Endodermal cell (in vitro differentiated cells): Measurements from ENCODE around the gene ALS2. TPM values are rescaled to one million over a fixed set of nuclear protein-coding genes. Genes with fewer than 3 reads are reported as not detected.
"Not testable (repeated sequence)": the region's sequence is repeated elsewhere in the genome, so short reads cannot be mapped to it uniquely, and the experiment has no call there.

Experiments
- DNase-seq: peaks from one replicate; pipeline ENCODE4 v3.0.0-alpha.2; 2017
- H3K27ac ChIP-seq: 2 replicates; pipeline ENCODE4 v1.5.1; 2013; ENCODE audit warnings: mild to moderate bottlenecking, low read depth, low read length, moderate library complexity
- H3K27me3 ChIP-seq: 2 replicates; pipeline ENCODE4 v1.6.1; 2013; ENCODE audit warnings: mild to moderate bottlenecking, low read length, moderate library complexity; ENCODE audit not compliant: insufficient read depth, control insufficient read depth, poor library complexity, severe bottlenecking
- H3K36me3 ChIP-seq: 2 replicates; pipeline ENCODE4 v1.7.0; 2013; ENCODE audit warnings: mild to moderate bottlenecking, low read length, moderate library complexity; ENCODE audit not compliant: control insufficient read depth, insufficient read depth
- H3K4me1 ChIP-seq: one replicate; pipeline ENCODE4 v1.7.0; 2013; ENCODE audit warnings: low read length; ENCODE audit not compliant: control insufficient read depth, insufficient read depth
- H3K4me3 ChIP-seq: 2 replicates; pipeline ENCODE4 v1.5.1; 2013; ENCODE audit warnings: mild to moderate bottlenecking, low read length, moderate library complexity
- H3K9ac ChIP-seq: 2 replicates; pipeline ENCODE4 v1.6.1; 2013; ENCODE audit warnings: mild to moderate bottlenecking, low read length, moderate library complexity; ENCODE audit not compliant: poor library complexity, severe bottlenecking; ENCODE audit errors: extremely low read depth
- H3K9me3 ChIP-seq: 2 replicates; pipeline ENCODE4 v1.6.1; 2013; ENCODE audit warnings: mild to moderate bottlenecking, low read length, moderate library complexity; ENCODE audit not compliant: control insufficient read depth
- H3K27ac Mint-ChIP-seq: 2 replicates; pipeline ENCODE4 v1.8.0; 2020; ENCODE audit warnings: mixed read lengths
- H3K27me3 Mint-ChIP-seq: 2 replicates; pipeline ENCODE4 v1.8.0; 2021; ENCODE audit warnings: mild to moderate bottlenecking, mixed read lengths; ENCODE audit not compliant: insufficient read depth
- H3K36me3 Mint-ChIP-seq: 2 replicates; pipeline ENCODE4 v1.8.0; 2020; ENCODE audit warnings: low read depth, mixed read lengths
- H3K4me1 Mint-ChIP-seq: 2 replicates; pipeline ENCODE4 v1.8.0; 2020; ENCODE audit warnings: mixed read lengths
- H3K4me3 Mint-ChIP-seq: 2 replicates; pipeline ENCODE4 v1.8.0; 2020; ENCODE audit warnings: mild to moderate bottlenecking, moderate library complexity, mixed read lengths
- H3K9me3 Mint-ChIP-seq: 2 replicates; pipeline ENCODE4 v1.8.0; 2020; ENCODE audit warnings: mild to moderate bottlenecking, mixed read lengths
- WGBS, 2 experiments: methylation state at CpG; one replicate each; pipeline versions ENCODE4 v1.1.5 to v1.1.7; 2013; ENCODE audit warnings: missing lambda C conversion rate in 2 of 2, mixed read lengths in 1 of 2; ENCODE audit not compliant: insufficient coverage in 1 of 2, insufficient read length in 1 of 2; 5-methylcytosine and 5-hydroxymethylcytosine counted together
- total RNA-seq, 2 donors: library from RNA; stranded (reverse); fragmentation: NEBNext Ultra II Directional in 1 of 2; extraction: Animal tissue kit (Norgen Biotek cat#: 25700) in 1 of 2; gene quantifications; 2 replicates in 1 of 2; 3 replicates in 1 of 2; pipeline ENCODE4 v1.2.1, GENCODE V29; 2021
- TF ChIP-seq, protein P1 (sequence below): fragments of 200-600 bp; sonication (generic); conservative IDR thresholded peaks from 2 replicates; pipeline ENCODE4 v1.5.0; 2021; ENCODE audit warnings: antibody characterized with exemption, mild to moderate bottlenecking

The ALS2 gene
- total RNA-seq, 2 donors from 2014 or later, result 56.6 to 58.5 TPM

DNA sequence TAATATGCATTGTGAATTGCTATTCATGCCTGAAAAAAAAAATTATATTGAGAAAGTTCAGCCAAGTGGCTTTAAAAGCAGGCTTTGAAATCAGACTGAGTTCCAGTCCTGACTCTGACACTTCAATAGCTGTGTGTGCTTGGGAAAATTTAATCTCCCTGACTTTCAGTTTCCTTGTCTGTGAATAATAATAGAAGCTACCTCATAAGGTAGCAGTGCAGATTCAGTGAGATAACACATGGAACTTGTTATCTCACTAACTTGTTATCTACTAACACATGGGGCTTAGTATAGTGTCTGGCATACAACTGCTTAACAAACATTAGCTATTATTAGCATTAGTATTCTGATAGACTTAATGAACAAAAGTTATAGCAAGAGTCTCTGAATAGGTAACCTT lies 14.9 kb downstream of the ALS2 start:
- Mint-ChIP-seq H3K27ac (no peak overlapping the region), H3K27me3 (no peaks in the 10 kb centered on the region), H3K36me3 (peaks cover 52% of the 10 kb centered on the region), H3K4me1 (peaks cover 1% of the 10 kb centered on the region), H3K4me3 (no peak overlapping the region), H3K9me3 (peaks cover 6% of the 10 kb centered on the region)
- no peaks in the 10 kb centered on the region for H3K27me3 ChIP-seq
- no peak overlapping the region for H3K4me3 ChIP-seq
- no peaks in the 10 kb centered on the region for H3K4me1 ChIP-seq
- H3K9me3 ChIP-seq, result peaks cover 5% of the 10 kb centered on the region
- H3K27ac ChIP-seq, result no peak overlapping the region
- TF ChIP-seq, protein P1, sequence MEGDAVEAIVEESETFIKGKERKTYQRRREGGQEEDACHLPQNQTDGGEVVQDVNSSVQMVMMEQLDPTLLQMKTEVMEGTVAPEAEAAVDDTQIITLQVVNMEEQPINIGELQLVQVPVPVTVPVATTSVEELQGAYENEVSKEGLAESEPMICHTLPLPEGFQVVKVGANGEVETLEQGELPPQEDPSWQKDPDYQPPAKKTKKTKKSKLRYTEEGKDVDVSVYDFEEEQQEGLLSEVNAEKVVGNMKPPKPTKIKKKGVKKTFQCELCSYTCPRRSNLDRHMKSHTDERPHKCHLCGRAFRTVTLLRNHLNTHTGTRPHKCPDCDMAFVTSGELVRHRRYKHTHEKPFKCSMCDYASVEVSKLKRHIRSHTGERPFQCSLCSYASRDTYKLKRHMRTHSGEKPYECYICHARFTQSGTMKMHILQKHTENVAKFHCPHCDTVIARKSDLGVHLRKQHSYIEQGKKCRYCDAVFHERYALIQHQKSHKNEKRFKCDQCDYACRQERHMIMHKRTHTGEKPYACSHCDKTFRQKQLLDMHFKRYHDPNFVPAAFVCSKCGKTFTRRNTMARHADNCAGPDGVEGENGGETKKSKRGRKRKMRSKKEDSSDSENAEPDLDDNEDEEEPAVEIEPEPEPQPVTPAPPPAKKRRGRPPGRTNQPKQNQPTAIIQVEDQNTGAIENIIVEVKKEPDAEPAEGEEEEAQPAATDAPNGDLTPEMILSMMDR, result no peak
- DNase-seq, result no peak
- H3K36me3 ChIP-seq, result peaks cover 57% of the 10 kb centered on the region
- H3K9ac ChIP-seq, result no peak overlapping the region

DNA sequence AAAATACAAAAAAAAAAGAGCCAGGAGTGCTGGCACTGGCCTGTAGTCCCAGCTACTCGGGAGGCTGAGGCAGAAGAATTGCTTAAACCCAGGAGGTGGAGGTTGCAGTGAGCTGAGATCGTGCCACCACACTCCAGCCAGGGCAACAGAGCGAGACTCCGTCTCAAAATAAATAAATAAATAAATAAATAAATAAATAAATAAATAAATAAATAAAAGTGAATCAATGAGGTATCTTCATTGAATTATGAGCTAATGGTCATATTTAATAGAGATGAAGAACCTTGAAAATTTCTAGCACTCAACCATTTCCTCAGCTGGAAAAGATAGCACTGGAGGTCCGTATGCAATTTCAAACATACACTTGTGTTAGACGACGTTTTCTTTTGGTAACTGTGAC lies 16.3 kb downstream of the ALS2 start:
- 96 to 100% methylated on average over 3 to 4 of the region's 7 CpGs for WGBS, 2 experiments
- not testable (repeated sequence) for H3K9ac ChIP-seq
- H3K36me3 ChIP-seq, result peaks cover 69% of the 10 kb centered on the region

GRCh38 chr2:201761101-201761500 lies 19.6 kb downstream of the ALS2 start:
- Histone ChIP-seq H3K9me3 (no peaks in the 10 kb centered on the region), H3K4me3 (no peak overlapping the region), H3K27me3 (no peaks in the 10 kb centered on the region), H3K27ac (no peak overlapping the region), H3K9ac (no peak overlapping the region), H3K4me1 (no peaks in the 10 kb centered on the region), H3K36me3 (peaks cover 80% of the 10 kb centered on the region)
- Mint-ChIP-seq H3K27ac (no peak overlapping the region), H3K36me3 (peaks cover 46% of the 10 kb centered on the region), H3K4me3 (no peak overlapping the region), H3K9me3 (no peaks in the 10 kb centered on the region), H3K27me3 (peaks cover 2% of the 10 kb centered on the region), H3K4me1 (peaks cover 6% of the 10 kb centered on the region)
- DNase-seq, result no peak
- WGBS, 2 experiments, result 91 to 95% methylated on average over 4 of the region's 4 CpGs
- TF ChIP-seq, protein P1, result no peak

More for the DNA sequence above, 16.3 kb downstream of the ALS2 start:
- not testable (repeated sequence) for H3K4me1 Mint-ChIP-seq, H3K9me3 ChIP-seq, DNase-seq, H3K4me3 Mint-ChIP-seq, H3K27me3 Mint-ChIP-seq, H3K4me3 ChIP-seq, H3K4me1 ChIP-seq, H3K27me3 ChIP-seq, H3K27ac Mint-ChIP-seq, H3K27ac ChIP-seq, H3K9me3 Mint-ChIP-seq
- peaks cover 49% of the 10 kb centered on the region for H3K36me3 Mint-ChIP-seq

- Histone ChIP-seq H3K27ac (no peak overlapping the region), H3K4me3 (no peak overlapping the region), H3K36me3 (peaks cover 81% of the 10 kb centered on the region), H3K9me3 (no peaks in the 10 kb centered on the region), H3K9ac (no peak overlapping the region), H3K27me3 (no peaks in the 10 kb centered on the region), H3K4me1 (peaks cover 2% of the 10 kb centered on the region)
- H3K36me3 Mint-ChIP-seq, result peaks cover 44% of the 10 kb centered on the region
- no peak overlapping the region for H3K27ac Mint-ChIP-seq
- no peaks in the 10 kb centered on the region for H3K9me3 Mint-ChIP-seq
- TF ChIP-seq, protein P1, result no peak
- H3K4me3 Mint-ChIP-seq, result no peak overlapping the region
- DNase-seq, result no peak
- 93% methylated on average over 1 of the region's 1 CpG; no CpG with 5 or more reads in 1 of the 2 experiments for WGBS, 2 experiments
- peaks cover 8% of the 10 kb centered on the region for H3K4me1 Mint-ChIP-seq
- peaks cover 2% of the 10 kb centered on the region for H3K27me3 Mint-ChIP-seq
Observed at GRCh38 chr2:201759567-201759966, 21.2 kb downstream of the ALS2 start.
